Keratinocyte (primary cell): ENCODE measurements around the gene DST. TPM values are rescaled to one million over a fixed set of nuclear protein-coding genes. Genes with fewer than 3 reads are reported as not detected.

ENCODE experiments used
- DNase-seq: peaks from one replicate; pipeline ENCODE4 v3.0.0-alpha.2; 2011; ENCODE audit warnings: low read depth, missing footprints, low spot score
- FAIRE-seq: peaks from 2 replicates; lab custom pipeline; 2011; peaks lifted over from hg19 to GRCh38; lab: Jason Lieb, UNC
- H2AFZ ChIP-seq: 2 replicates; pipeline ENCODE4 v1.6.0; 2012; ENCODE audit warnings: low read length, control low read depth, inconsistent platforms; ENCODE audit not compliant: control insufficient read depth
- H3K27ac ChIP-seq: 2 replicates; pipeline ENCODE4 v1.5.1; 2011; ENCODE audit warnings: low read length; ENCODE audit not compliant: control insufficient read depth, insufficient read depth
- H3K27me3 ChIP-seq: 3 replicates; pipeline ENCODE4 v1.6.0; 2011; ENCODE audit warnings: low read length; ENCODE audit not compliant: control insufficient read depth, insufficient read depth; ENCODE audit errors: extremely low read depth
- H3K36me3 ChIP-seq, 2 experiments: 2 replicates in 1 of 2; 3 replicates in 1 of 2; pipeline ENCODE4 v1.5.1; 2011; ENCODE audit warnings: low read length in 2 of 2, mild to moderate bottlenecking in 1 of 2; ENCODE audit not compliant: control insufficient read depth in 2 of 2, insufficient read depth in 2 of 2; ENCODE audit errors: extremely low read depth in 1 of 2
- H3K4me1 ChIP-seq: 3 replicates; pipeline ENCODE4 v1.5.1; 2011; ENCODE audit warnings: low read length; ENCODE audit not compliant: control insufficient read depth, insufficient read depth; ENCODE audit errors: extremely low read depth
- H3K4me2 ChIP-seq: 3 replicates; pipeline ENCODE4 v1.6.0; 2011; ENCODE audit warnings: low read depth, low read length; ENCODE audit not compliant: control insufficient read depth, insufficient read depth; ENCODE audit errors: extremely low read depth
- H3K4me3 ChIP-seq, 3 experiments: fragments of 200-600 bp in 1 of 3; sonication (generic) in 1 of 3; 2 replicates in 2 of 3; 3 replicates in 1 of 3; pipeline ENCODE4 v1.5.1; 2011 to 2016; ENCODE audit warnings: low read length in 3 of 3, mild to moderate bottlenecking in 3 of 3, control low read depth in 2 of 3, inconsistent platforms in 1 of 3, low read depth in 1 of 3, mixed read lengths in 1 of 3, mixed run types in 1 of 3, moderate library complexity in 1 of 3; ENCODE audit not compliant: control insufficient read depth in 2 of 3, insufficient read depth in 2 of 3; ENCODE audit errors: extremely low read depth in 1 of 3
- H3K79me2 ChIP-seq: 2 replicates; pipeline ENCODE4 v1.6.0; 2012; ENCODE audit warnings: low read length; ENCODE audit not compliant: control insufficient read depth, insufficient read depth
- H3K9ac ChIP-seq: 3 replicates; pipeline ENCODE4 v1.6.0; 2011; ENCODE audit warnings: low read length; ENCODE audit not compliant: control insufficient read depth, insufficient read depth; ENCODE audit errors: extremely low read depth
- H3K9me1 ChIP-seq: 3 replicates; pipeline ENCODE4 v1.6.0; 2011; ENCODE audit warnings: low read length; ENCODE audit not compliant: control insufficient read depth, insufficient read depth; ENCODE audit errors: extremely low read depth
- H3K9me3 ChIP-seq: 2 replicates; pipeline ENCODE4 v1.5.1; 2012; ENCODE audit warnings: low read depth, low read length; ENCODE audit not compliant: control insufficient read depth
- H4K20me1 ChIP-seq: 3 replicates; pipeline ENCODE4 v1.6.0; 2011; ENCODE audit warnings: low read length; ENCODE audit not compliant: control insufficient read depth, insufficient read depth; ENCODE audit errors: extremely low read depth
- CTCF ChIP-seq, 3 experiments: IDR thresholded peaks in 1 of 3; conservative IDR thresholded peaks in 1 of 3; optimal IDR thresholded peaks in 1 of 3; 2 replicates in 2 of 3; 3 replicates in 1 of 3; pipeline versions ENCODE3 to v1.5.1; 2011; ENCODE audit warnings: low read length in 3 of 3, mild to moderate bottlenecking in 3 of 3, moderate library complexity in 2 of 3, control low read depth in 1 of 3, inconsistent platforms in 1 of 3; ENCODE audit not compliant: insufficient read depth in 2 of 3; ENCODE audit errors: extremely low read depth in 1 of 3
- EZH2 ChIP-seq: IDR thresholded peaks from one replicate; pipeline ENCODE4 v1.6.1; 2012; ENCODE audit warnings: inconsistent platforms, mild to moderate bottlenecking, low read length, moderate library complexity
- dilution Hi-C: fragments of 300-500 bp; cut with MboI; formaldehyde crosslinking; loops from one replicate; pipeline ENCODE4 v1.7.0; 2020; ENCODE audit warnings: low sequenced_read_pairs; ENCODE audit not compliant: extremely low pct_ligation_motif_present
- polyA plus RNA-seq, 5 experiments: library from polyadenylated mRNA; depleted of rRNA in 3 of 5; stranded (reverse) in 3 of 5; stranded (forward) in 1 of 5; unstranded in 1 of 5; fragments of >200 nt; gene quantifications; 1 replicate in 1 of 5; 2 replicates in 3 of 5; 3 replicates in 1 of 5; pipeline versions ENCODE4 v1.2.1 to v1.2.3, GENCODE V29; 2011 to 2012; ENCODE audit warnings: missing spikeins in 2 of 5, low read depth in 1 of 5, low replicate concordance in 1 of 5

The DST gene
- polyA plus RNA-seq, 1 donor (not counting 4 experiments of a cell fraction or from before 2014, with no cell fraction given): 455 TPM

GRCh38 chr6:56526860-56527544, 115.7 kb downstream of the DST start:
- H3K9me3 ChIP-seq: no peaks in the 10 kb centered on the region
- no peak overlapping the region for H3K27ac ChIP-seq
- H4K20me1 ChIP-seq: no peaks in the 10 kb centered on the region
- H3K9me1 ChIP-seq: no peaks in the 10 kb centered on the region
- H3K79me2 ChIP-seq: no peaks in the 10 kb centered on the region
- H3K4me2 ChIP-seq: no peak overlapping the region
- H2AFZ ChIP-seq: no peak overlapping the region
- peaks cover 5% of the 10 kb centered on the region for H3K4me1 ChIP-seq
- H3K36me3 ChIP-seq: peaks cover 12 to 22% of the 10 kb centered on the region in 2 experiments
- dilution Hi-C loops: no loop called here
- FAIRE-seq (no peak), DNase-seq (no peak)
- TF ChIP-seq CTCF (optimal IDR thresholded peaks at IDR 0.05 in 1 of 3, IDR thresholded peaks at IDR 0.05 in 1 of 3, conservative IDR thresholded peaks at IDR 0.05 in 1 of 3; ENCODE audit: extremely low read depth in 1 of 3, insufficient read depth in 2 of 3, low read length in 3 of 3): no peak
- no peak overlapping the region for H3K9ac ChIP-seq
- no peaks in the 10 kb centered on the region for H3K27me3 ChIP-seq
- H3K4me3 ChIP-seq: no peak overlapping the region

DNA sequence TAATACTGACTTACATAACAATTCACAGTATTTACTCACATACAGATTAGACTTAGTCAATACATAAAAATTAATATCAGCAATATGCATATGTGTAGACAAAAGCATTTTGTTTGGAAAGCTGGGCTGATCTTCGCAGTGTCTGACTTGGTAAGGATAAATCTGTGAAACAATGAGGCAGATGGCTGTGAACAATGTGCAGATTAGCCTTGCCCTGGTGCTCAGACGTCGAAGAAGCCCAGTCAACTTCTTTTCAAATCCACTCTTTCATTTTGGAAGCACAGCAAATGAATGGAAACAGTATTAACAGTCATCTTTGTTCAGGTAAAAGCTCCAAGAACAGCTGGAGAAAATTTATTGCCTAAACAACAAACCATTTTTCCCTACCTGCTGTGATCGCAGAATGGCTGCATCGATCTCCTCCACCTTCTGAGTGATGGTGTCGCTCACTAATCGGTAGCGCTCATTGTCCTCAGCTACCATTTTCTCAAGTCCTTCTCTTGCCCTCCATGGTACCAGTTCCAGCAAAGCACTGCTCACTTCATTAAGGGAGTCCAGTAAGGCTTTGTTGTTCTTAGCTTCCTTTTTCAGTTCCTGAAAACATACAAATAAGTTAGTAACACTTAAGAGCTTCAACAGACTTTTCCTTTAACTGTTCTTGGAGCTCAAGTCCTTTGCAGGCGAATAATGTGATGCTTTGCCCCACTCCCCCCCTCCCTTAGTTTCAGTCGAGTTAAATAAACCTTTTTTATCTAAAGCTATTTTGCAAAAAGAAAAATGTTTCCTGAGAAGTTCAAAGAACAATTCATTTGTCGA, 116.5 kb downstream of the DST start:
- H3K4me2 ChIP-seq: no peak overlapping the region
- H3K9ac ChIP-seq: no peak overlapping the region
- dilution Hi-C loops: no loop called here

More for the DNA sequence above, 116.5 kb downstream of the DST start:
- Histone ChIP-seq H3K9me1 (no peaks in the 10 kb centered on the region), H2AFZ (no peak overlapping the region), H3K27ac (no peak overlapping the region), H3K36me3 (peaks cover 8 to 14% of the 10 kb centered on the region in 2 experiments), H3K9me3 (no peaks in the 10 kb centered on the region), H4K20me1 (no peaks in the 10 kb centered on the region), H3K79me2 (no peaks in the 10 kb centered on the region), H3K4me3 (no peak overlapping the region), H3K27me3 (no peaks in the 10 kb centered on the region), H3K4me1 (peaks cover 5% of the 10 kb centered on the region)
- FAIRE-seq (no peak), DNase-seq (no peak)
- TF ChIP-seq EZH2 (no peak), CTCF (optimal IDR thresholded peaks at IDR 0.05 in 1 of 3, IDR thresholded peaks at IDR 0.05 in 1 of 3, conservative IDR thresholded peaks at IDR 0.05 in 1 of 3; ENCODE audit: extremely low read depth in 1 of 3, insufficient read depth in 2 of 3, low read length in 3 of 3) (no peak)
